Hippocampal formation (tissue), 2 donors: Measurements from ENCODE around the gene PHIP.
A peak's percentile ranks its signal among the peaks of the same experiment; 100 is the strongest.
"Not testable (repeated sequence)": the region's sequence is repeated elsewhere in the genome, so short reads cannot be mapped to it uniquely, and the experiment has no call there.

Experiments used
- DNase-seq, 2 donors: peaks; one replicate each; lab custom pipeline; 2025; lab: John Stamatoyannopoulos, UW

PHIP gene

DNA sequence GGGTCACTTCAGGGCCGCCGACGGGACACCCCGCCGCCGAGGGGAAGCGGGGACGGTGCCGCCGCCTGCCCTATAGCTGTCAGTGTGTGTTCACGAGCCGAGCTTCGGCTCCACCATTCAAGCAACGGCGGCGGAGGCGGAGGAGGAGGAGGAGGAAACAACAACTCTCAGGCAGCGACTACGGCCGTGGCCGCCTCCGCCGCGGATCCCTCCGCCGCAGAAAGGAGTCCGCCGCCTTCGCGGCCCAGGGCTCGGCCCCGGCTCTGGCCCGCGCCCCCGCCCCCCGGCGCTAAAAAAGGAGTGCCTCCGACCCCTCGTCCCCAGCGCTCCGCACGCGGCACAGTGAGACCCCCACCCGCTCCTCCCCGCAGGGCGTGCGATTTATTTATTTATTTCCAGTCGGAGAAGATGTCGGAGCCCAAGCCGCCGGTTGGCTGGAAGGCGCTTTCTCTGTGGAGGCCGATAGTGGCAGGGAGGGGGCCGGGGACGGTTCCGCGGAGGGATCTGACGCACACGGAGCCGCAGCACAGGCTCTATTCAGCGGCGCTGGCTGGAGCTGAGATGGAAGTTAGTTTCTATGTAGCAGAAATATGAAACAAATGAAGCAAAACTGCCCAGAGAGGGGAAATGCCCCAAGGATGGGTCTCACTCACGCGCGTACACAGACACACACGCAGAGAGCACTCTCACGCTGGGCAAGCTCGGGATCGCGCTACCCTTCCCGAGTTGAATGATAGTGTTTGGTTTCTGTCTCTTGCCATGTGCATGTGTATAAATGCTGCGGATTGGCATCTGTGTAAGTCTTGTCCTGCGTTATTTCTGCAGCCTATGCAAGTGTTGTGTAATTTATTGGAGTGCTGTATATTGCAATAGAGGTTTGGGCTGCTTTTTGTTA lies at the start of gene PHIP:
TSS of gene PHIP (minus strand) at position 180 of the 895 bp plus-strand sequence. CDS start 186 bp downstream, outside the sequence.
- peak; percentile 93 to 96 for DNase-seq

GRCh38 chr6:79127660-79128059 lies 49.6 kb upstream of the PHIP start:
- no peak for DNase-seq

DNA sequence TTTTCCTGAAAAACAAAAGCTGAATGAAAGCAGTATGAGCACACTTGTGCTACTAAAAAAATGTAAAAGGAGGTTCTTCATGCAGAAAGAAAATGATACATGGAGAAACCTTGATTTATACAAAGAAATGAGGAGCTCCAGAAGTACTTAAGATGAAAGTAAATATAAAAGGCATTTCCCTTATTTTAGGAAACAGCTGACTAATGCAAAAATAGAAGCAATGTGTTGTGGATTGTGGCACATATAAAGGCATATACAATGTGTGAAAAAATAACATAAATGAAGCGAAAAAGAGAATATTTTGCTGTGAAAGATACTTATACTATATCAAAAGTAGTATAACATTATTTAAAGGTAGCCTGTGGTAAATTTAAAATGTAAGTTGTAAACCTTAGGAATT lies 41.2 kb upstream of the PHIP start:
- DNase-seq: no peak

GRCh38 chr6:79117752-79118151 lies 39.7 kb upstream of the PHIP start:
- no peak for DNase-seq

DNA sequence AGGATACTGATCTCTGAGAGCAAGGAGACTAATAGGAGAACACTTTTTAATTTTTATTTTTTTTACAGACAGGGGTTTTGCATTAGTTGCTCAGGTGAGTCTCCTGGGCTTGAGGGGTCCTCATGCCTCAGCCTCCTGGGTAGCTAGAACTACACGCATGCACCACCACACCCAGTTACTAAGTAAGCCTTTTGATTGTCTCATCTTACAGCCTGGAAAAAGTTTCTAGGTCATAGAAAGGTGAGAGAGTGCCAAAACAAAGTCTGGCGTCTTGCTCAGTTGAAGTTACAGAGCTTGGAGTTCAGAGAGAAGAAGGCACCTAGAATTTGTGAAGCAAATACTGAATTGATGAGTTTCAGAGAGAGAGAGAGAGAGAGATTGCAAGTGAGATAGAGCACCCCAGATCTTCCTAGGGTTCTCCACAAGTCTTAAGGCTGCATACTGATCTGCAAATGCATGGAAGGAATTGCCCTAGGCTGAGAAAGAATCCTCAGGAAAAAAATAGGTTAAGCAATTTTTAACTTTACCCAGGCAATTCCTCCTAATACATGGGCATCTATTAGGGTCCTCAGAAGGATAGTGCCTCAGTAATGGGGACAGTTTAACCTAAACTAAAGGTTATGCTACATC lies 37.6 kb upstream of the PHIP start:
- DNase-seq: no peak

DNA sequence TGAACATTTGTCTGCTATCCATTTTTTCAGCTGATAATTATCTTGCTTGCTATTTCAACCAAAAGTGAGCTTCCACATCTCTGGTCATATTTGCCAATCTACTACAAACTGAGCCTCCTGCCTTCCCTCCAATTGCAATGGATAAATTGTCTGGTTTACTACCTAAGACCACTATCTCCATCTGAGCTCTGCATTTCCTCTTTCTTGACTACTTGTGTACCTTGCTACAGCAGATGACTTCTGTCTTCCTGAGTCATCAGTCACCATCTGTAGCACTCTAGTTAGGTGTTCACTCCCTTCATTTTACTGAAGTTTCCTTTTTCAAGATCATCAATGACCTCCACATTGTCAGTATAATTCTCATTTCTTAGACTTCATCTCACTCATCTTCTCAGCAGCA lies 33.5 kb upstream of the PHIP start:
- DNase-seq: no peak

- DNase-seq: no peak
These were observed 23.1 kb upstream of the PHIP start for GRCh38 chr6:79101164-79101563.

- no peak for DNase-seq
These were observed 22.2 kb upstream of the PHIP start for GRCh38 chr6:79100304-79100703.

- DNase-seq: no peak
These were observed 16.9 kb upstream of the PHIP start for GRCh38 chr6:79094938-79095337.

DNA sequence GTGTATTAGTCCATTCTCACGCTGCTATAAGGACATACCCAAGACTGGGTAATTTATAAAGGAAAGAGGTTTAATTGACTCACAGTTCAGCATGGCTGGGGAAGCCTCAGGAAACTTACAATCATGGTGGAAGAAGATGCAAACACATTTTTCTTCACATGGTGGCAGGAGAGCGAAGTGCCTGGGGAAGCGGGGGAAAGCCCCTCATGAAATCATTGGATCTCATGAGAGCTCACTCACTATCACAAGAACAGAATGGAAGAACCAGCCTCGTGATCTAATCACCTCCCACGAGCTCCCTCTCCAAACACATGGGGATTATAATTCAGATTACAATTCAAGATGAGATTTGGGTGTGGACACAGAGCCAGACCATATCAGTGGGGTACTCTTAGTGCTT lies 13.7 kb upstream of the PHIP start:
- not testable (repeated sequence) for DNase-seq

DNA sequence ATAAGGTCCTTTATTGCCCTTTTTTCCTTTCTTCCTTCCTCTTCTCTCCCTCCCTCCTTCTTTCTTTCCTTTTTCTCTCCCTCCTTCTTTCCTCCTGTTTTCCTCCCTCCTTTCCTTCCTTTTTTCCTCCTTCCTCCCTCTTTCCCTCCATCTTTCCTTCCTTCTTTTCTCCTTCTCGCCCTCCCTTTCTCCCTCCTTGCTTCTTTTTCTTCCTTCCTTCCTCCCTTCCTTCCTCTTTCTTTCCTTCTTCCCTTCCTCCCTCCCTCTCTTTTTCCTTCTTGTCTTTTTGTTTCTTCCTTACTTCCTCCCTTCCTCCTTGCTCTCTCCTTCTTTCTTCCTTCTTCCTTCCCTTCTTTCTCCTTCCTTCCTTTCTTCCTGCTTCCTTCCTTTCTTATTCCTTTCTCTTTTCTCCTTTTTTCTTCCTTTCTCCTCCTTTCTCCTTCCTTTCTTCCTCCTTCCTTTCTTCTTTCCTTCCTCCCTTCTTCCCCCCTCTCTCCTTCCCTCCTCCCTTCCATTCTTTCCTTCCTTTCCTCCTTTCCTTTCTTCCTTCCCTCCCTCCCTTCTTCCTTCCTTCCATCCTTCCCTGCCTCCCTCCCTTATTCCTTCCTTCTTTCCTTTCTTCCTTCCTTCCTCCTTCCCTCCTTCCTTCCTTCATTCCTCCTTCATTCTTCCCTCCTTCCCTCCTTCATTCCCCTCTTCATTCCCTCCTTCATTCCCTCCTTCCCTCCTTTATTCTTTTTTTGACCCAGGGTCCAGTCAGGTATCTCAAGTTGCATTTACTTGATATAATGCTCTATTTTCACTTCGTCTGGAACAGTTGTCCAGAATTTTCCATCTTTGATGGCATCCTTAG lies 11.7 kb upstream of the PHIP start:
- DNase-seq: no peak

DNA sequence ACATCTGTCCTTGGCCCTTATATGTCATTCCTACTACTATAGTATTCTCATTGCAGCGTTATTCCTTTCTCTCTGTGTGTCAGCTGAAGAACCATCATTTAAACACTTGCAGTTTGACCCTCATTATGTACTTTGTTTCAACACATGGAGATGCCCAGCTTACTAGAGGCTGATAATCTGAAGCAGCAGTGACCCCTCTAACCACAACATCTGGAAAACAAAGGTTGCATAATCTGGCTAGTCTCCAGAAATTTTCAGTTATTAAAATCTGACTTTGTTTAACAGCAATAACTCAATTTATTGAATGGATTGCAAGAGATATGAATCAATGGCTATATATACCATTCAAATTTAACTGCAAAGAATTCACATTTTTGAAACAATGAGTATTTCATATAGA lies 6.6 kb upstream of the PHIP start:
- DNase-seq: no peak

DNA sequence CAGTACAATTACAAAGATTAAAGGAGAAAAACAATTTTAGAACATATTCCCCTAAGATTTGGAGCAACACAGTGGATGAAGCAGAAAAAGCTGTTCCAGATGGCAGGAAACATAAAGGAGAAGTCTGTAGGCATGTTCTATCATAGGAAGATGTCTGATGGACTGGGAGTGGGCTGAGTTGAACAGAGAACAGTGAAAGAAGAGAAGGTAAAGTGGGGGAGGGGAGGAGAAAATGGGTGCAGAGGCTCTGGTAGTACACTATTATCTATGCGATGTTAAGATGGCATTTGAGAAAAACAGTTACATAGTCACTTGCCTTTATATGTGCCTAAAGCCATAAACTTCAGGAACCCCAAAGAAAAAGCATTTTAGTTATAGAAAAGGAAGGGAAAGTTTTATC lies 4.2 kb upstream of the PHIP start:
- DNase-seq: no peak

GRCh38 chr6:79081663-79082062 lies 3.6 kb upstream of the PHIP start:
- DNase-seq: no peak

DNA sequence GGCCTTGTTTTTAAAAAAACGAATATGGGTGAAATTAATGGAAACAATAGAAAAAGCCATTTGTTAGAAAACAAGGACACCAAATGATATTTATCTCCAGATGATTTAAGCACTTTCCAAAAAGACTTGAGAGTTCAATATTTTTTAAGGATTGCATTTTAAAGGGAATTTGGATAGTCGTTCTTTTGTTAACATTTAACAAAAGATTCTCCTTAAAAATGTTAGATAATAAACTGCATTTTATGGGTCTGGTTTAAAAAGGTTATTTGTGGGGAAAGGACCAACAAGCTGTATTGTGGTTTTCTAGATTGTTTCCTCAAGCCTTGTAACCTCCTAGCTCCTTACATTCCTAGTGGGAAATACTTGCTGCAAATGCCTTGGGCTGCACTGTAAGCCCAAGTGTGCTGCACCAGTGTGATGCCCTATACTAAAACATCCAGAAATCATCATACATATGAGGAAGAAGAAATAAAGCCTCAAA lies 1.5 kb upstream of the PHIP start:
- DNase-seq: no peak

DNA sequence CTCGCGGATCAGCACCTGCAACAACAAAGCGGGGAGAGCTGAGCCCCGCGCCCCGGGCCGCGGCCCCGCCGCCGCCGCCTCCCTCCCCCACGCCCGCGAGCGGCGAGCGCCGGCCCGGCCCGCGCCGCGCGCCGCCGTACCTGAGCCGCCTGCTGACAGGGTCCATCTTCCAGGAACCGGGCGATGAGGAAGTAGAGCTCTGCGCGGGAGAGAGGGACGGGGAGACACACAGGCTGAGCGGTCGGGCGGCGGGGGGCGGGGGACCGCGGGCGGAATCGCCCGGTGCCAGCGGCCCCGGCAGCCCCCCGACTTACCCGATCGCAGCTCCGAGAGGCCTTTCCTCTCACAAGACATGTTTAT lies 359 bp downstream of the PHIP start:
- no peak for DNase-seq

DNA sequence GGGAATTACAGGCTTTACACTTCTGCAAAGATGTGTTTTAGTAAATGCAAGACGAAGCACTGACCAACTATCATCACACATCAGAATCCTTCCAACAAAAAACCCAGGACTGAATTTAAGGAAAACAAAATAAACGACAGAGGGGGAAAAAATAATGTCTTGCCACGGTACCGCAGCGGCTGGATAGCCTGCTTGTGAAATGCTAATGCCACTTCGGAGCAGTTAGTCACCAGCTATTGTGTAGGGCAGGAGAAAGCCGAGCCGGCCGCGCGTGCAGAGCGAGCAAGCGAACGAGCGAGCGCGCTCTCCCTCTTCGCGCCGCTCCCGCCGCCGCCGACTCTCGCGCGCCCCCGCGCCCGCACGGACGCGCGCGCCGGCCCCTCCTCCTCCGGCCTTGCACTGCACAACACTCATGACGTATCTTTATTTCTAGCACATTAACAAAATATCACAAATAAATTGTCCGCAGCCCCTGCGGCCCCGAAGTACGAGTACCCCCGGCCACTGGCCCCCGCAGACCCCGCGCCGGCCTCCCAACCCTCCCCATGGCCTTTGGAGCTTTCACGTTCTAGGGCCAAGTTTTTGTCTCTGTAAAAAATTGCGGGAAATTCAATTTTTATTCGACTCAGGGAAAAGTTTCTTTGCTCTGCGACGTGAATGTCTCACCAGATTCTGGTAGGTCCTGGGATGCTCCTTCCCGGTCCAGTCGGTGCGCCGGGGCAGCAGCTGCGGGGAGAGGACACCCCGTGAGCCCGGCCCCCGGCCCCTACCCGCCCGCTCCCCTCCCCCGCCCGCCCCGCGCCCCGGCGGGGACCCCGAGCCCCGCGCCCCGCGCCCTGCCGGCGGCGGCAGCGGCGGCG lies 1.0 kb downstream of the PHIP start:
- peak; percentile 85 to 93 for DNase-seq

DNA sequence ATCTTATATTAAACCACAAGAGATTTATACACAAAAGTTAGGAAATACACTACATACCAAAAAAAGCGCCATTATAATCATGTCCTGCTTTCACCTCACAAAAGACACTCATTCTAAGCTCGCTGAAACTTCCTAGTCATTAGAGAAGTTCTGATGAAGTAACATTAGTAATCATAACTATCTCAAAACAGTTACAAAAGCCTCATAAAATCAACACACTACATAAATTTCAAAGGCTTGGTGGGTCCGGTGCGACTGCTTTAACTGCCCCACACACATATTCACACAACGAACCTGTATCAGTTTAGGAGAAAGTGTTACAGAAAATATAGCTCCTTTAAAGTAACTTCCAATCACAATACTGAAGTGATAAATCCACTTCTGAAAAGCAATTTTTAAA lies 1.9 kb downstream of the PHIP start:
- no peak for DNase-seq

DNA sequence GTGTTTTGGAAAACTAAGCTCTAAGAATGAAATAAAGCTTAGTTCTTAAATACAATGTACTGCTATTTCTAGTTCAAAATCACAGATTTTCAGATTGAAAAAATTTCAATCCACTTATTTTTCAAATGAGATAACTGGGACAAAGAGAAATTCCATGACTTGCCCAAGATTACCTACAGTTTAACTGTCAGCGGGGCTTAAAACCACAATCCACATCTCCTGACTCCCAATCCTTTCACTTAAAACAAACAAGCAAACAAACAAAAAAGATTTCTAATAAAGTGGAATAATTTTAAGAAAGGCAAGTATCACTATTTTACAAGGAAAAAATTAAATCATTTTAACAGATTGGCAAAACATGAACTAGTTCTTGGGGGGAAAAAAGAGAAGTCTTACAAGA lies 4.2 kb downstream of the PHIP start:
- DNase-seq: no peak

DNA sequence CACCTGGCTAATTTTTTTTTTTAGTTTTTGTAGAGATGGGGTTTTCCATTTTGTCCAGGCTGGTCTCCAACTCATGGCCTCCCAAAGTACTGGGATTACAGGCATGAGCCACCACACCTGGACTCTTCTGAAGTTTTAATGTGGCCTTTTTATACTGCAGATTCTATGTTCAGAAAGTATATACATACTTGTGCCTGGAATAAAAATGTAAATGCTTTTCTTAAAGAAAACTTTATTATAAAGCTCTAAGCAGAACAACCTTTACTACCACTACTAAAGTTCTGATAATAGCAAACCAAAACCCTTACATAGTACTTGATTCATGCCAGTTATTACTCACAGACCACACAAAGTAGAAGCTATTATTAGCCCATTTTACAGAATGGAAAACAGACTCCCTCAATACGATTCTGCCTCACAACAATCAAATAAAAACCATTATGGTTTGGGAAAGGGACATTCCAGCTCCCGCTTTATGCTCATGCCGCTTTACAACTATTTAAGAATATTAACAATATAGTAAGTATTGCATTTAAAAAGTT lies 5.3 kb downstream of the PHIP start:
- no peak for DNase-seq

DNA sequence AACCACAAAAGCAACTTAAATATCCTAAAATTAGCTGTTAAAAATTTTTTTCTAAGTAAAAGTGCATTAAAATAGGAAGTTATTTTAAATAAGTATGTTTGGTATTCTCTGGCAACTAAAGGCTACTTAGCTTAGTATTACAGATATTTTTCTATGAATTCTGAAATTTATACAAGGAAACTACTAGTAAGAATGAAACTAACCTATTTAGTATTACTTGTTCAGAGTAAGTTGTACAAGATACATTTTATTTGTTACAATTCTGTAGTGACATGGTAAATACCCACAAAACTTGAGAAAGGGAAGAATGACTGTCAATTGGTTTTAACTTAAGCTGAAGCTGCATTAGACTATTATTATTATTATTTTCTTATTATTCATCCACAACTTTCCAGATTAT lies 6.5 kb downstream of the PHIP start:
- DNase-seq: no peak
